Measurements from ENCODE around the gene ATP1B1. TPM values are rescaled to one million over a fixed set of nuclear protein-coding genes. Genes with fewer than 3 reads are reported as not detected.

ATP1B1 gene
- total RNA-seq, 1 experiment from 2014 or later, result 40.7 TPM

DNA sequence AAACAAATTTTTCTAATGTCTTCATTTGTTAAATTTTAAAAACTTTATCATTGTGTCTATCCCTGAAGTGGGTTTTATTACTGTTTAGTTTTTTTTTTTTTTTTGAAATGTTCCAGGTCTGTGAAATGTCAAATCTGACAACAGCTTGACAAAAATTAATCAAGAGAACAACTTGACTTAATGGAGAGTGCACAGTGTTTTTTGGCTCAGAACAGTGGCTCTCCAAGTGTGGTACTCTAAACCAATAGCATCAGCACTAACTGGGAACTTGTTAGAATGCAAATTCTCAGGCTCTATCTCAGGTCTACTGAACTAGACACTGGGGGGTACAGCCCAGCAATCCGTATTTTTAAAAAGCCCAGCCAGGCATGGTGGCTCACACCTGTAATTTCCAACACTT lies 49.2 kb downstream of the ATP1B1 start:
- H3K4me3 Mint-ChIP-seq, result no peak overlapping the region
- no peaks in the 10 kb centered on the region for H3K27me3 Mint-ChIP-seq (ENCODE audit: low read depth)
- ChIA-PET CTCF (no interaction called here), POLR2A (no interaction called here)
- H3K4me1 Mint-ChIP-seq, result peaks cover 7% of the 10 kb centered on the region
- H3K27ac Mint-ChIP-seq, result no peak overlapping the region
- no peaks in the 10 kb centered on the region for H3K36me3 Mint-ChIP-seq
- ATAC-seq, result no peak
- no peaks in the 10 kb centered on the region for H3K9me3 Mint-ChIP-seq
- DNase-seq (ENCODE audit: low spot score), result no peak
- TF ChIP-seq OVOL2 (CRISPR knock-in tag; IDR thresholded peaks at IDR 0.05; ENCODE audit: borderline replicate concordance), result no peak
- TF ChIP-seq NFE2L1 (CRISPR knock-in tag; IDR thresholded peaks at IDR 0.05), result no peak
- TF ChIP-seq, protein P1, sequence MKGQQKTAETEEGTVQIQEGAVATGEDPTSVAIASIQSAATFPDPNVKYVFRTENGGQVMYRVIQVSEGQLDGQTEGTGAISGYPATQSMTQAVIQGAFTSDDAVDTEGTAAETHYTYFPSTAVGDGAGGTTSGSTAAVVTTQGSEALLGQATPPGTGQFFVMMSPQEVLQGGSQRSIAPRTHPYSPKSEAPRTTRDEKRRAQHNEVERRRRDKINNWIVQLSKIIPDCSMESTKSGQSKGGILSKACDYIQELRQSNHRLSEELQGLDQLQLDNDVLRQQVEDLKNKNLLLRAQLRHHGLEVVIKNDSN (CRISPR knock-in tag; IDR thresholded peaks at IDR 0.05), result no peak
- TF ChIP-seq ZNF416 (CRISPR knock-in tag; IDR thresholded peaks at IDR 0.05), result no peak

DNA sequence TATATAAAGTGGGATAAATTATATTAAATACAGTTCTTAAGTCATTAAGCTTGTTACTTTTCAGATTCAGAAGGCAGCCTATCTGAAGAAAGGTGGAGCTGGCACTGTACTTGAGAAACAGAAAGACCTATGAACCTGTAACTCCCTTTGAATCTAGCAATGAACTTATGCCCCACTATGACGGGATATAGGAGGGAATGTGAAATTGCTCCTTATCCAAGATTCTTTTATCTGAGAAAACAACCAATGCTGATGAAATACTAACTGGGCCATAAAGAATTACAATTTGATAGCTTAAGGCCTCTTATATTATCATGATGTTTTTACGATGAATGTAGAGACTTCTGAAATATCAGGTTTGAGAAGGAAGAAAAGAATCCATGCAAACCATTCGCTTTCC lies 50.1 kb downstream of the ATP1B1 start:
- ChIA-PET POLR2A (no interaction called here), CTCF (interaction anchor here (0.6 kb wide), 1 partner anchor 525 kb away, joined by 4 read pairs; no protein-coding TSS in a partner anchor)
- H3K9me3 Mint-ChIP-seq, result no peaks in the 10 kb centered on the region
- H3K27ac Mint-ChIP-seq, result no peak overlapping the region
- no peaks in the 10 kb centered on the region for H3K27me3 Mint-ChIP-seq (ENCODE audit: low read depth)
- H3K36me3 Mint-ChIP-seq, result no peaks in the 10 kb centered on the region
- H3K4me1 Mint-ChIP-seq, result peaks cover 7% of the 10 kb centered on the region
- H3K4me3 Mint-ChIP-seq, result no peak overlapping the region
- TF ChIP-seq, protein P2, sequence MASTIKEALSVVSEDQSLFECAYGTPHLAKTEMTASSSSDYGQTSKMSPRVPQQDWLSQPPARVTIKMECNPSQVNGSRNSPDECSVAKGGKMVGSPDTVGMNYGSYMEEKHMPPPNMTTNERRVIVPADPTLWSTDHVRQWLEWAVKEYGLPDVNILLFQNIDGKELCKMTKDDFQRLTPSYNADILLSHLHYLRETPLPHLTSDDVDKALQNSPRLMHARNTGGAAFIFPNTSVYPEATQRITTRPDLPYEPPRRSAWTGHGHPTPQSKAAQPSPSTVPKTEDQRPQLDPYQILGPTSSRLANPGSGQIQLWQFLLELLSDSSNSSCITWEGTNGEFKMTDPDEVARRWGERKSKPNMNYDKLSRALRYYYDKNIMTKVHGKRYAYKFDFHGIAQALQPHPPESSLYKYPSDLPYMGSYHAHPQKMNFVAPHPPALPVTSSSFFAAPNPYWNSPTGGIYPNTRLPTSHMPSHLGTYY (CRISPR knock-in tag; IDR thresholded peaks at IDR 0.05), result no peak
- TF ChIP-seq ZNF263 (CRISPR knock-in tag; IDR thresholded peaks at IDR 0.05; ENCODE audit: low read depth), result no peak
- TF ChIP-seq, protein P3, sequence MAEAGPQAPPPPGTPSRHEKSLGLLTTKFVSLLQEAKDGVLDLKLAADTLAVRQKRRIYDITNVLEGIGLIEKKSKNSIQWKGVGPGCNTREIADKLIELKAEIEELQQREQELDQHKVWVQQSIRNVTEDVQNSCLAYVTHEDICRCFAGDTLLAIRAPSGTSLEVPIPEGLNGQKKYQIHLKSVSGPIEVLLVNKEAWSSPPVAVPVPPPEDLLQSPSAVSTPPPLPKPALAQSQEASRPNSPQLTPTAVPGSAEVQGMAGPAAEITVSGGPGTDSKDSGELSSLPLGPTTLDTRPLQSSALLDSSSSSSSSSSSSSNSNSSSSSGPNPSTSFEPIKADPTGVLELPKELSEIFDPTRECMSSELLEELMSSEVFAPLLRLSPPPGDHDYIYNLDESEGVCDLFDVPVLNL (CRISPR knock-in tag; IDR thresholded peaks at IDR 0.05; ENCODE audit: borderline replicate concordance, low read depth), result no peak
- TF ChIP-seq, protein P4, sequence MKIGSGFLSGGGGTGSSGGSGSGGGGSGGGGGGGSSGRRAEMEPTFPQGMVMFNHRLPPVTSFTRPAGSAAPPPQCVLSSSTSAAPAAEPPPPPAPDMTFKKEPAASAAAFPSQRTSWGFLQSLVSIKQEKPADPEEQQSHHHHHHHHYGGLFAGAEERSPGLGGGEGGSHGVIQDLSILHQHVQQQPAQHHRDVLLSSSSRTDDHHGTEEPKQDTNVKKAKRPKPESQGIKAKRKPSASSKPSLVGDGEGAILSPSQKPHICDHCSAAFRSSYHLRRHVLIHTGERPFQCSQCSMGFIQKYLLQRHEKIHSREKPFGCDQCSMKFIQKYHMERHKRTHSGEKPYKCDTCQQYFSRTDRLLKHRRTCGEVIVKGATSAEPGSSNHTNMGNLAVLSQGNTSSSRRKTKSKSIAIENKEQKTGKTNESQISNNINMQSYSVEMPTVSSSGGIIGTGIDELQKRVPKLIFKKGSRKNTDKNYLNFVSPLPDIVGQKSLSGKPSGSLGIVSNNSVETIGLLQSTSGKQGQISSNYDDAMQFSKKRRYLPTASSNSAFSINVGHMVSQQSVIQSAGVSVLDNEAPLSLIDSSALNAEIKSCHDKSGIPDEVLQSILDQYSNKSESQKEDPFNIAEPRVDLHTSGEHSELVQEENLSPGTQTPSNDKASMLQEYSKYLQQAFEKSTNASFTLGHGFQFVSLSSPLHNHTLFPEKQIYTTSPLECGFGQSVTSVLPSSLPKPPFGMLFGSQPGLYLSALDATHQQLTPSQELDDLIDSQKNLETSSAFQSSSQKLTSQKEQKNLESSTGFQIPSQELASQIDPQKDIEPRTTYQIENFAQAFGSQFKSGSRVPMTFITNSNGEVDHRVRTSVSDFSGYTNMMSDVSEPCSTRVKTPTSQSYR (CRISPR knock-in tag; IDR thresholded peaks at IDR 0.05), result no peak
- TF ChIP-seq CREM (CRISPR knock-in tag; IDR thresholded peaks at IDR 0.05), result no peak
- TF ChIP-seq, protein P5, sequence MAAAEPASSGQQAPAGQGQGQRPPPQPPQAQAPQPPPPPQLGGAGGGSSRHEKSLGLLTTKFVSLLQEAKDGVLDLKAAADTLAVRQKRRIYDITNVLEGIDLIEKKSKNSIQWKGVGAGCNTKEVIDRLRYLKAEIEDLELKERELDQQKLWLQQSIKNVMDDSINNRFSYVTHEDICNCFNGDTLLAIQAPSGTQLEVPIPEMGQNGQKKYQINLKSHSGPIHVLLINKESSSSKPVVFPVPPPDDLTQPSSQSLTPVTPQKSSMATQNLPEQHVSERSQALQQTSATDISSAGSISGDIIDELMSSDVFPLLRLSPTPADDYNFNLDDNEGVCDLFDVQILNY (CRISPR knock-in tag; IDR thresholded peaks at IDR 0.05), result no peak
- TF ChIP-seq NFATC4 (CRISPR knock-in tag; IDR thresholded peaks at IDR 0.05), result no peak
- ATAC-seq (no peak), DNase-seq (ENCODE audit: low spot score) (no peak)

DNA sequence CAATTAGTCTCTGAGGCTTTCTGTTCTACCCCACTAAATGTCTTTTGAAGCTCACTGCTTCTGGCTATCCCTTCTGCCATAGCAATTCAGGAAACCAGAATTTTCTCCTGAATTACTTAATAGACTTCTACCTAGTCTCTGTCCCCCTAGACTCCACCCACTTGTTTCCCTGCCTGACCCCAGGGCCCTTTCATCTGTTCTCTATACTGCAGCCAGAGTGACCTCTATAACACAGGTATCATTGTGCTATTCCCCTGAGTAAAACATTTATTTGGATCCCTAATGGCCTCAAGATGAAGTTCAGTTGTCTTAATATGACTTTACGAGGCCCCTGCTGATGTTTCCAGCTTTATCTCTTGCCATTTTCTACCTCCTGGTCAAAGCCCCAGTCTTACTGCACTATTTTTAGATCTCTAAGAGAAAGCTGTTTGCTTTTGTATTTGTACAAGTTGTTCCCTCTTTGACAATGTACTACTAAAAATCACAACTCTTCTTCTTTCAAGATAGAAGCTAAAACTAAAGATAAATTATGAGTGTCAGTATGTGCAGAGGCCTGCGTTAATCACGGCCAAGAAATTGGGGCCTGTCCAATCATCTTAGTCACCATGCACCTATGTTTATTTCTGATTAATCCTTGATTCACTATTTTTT lies 54.5 kb downstream of the ATP1B1 start:
- TF ChIP-seq ZNF138 (CRISPR knock-in tag; conservative IDR thresholded peaks at IDR 0.05) (no peak), EMX1 (CRISPR knock-in tag; IDR thresholded peaks at IDR 0.05) (no peak), FOXP1 (CRISPR knock-in tag; IDR thresholded peaks at IDR 0.05; ENCODE audit: borderline replicate concordance) (no peak), RELA (CRISPR knock-in tag; IDR thresholded peaks at IDR 0.05; ENCODE audit: borderline replicate concordance) (no peak), ZBTB21 (CRISPR knock-in tag; IDR thresholded peaks at IDR 0.05; ENCODE audit: borderline replicate concordance) (no peak), CREM (CRISPR knock-in tag; IDR thresholded peaks at IDR 0.05) (no peak), TEAD1 (CRISPR knock-in tag; IDR thresholded peaks at IDR 0.05) (no peak), MXD4 (CRISPR knock-in tag; IDR thresholded peaks at IDR 0.05; ENCODE audit: borderline replicate concordance) (no peak), GABPB1 (CRISPR knock-in tag; IDR thresholded peaks at IDR 0.05) (no peak), ZNF671 (CRISPR knock-in tag; IDR thresholded peaks at IDR 0.05) (no peak), SMAD4 (CRISPR knock-in tag; IDR thresholded peaks at IDR 0.05) (no peak)
- TF ChIP-seq, protein P2 (CRISPR knock-in tag; IDR thresholded peaks at IDR 0.05), result no peak
- Mint-ChIP-seq H3K9me3 (no peaks in the 10 kb centered on the region), H3K27ac (no peak overlapping the region), H3K4me1 (peaks cover 7% of the 10 kb centered on the region), H3K36me3 (no peaks in the 10 kb centered on the region), H3K27me3 (ENCODE audit: low read depth) (no peaks in the 10 kb centered on the region), H3K4me3 (no peak overlapping the region)
- ChIA-PET POLR2A (no interaction called here), CTCF (no interaction called here)
- DNase-seq (ENCODE audit: low spot score) (no peak), ATAC-seq (no peak)

Data from WTC11 (cell line).